Measurements from ENCODE around the gene RASSF3. TPM values are rescaled to one million over a fixed set of nuclear protein-coding genes. Genes with fewer than 3 reads are reported as not detected.

The RASSF3 gene
- total RNA-seq, result 9.0 and 11.4 TPM in 2 replicates

GRCh38 chr12:64610079-64610659, at the start of gene RASSF3:
Gene RASSF3 (plus strand): TSS chr12:64610495. CDS start chr12:64610633, 138 bp downstream.

Other genes with a start within 250 kb of the RASSF3 start
- 1.3 and 2.3 TPM in 2 replicates for gene C12orf56, start 219.7 kb upstream of the RASSF3 start, total RNA-seq
- 40.9 and 55.7 TPM in 2 replicates for gene XPOT, start 206.1 kb upstream of the RASSF3 start, total RNA-seq
- 8.2 and 11.2 TPM in 2 replicates for gene TBK1, start 158.4 kb upstream of the RASSF3 start, total RNA-seq
- gene GNS, start 148.9 kb downstream of the RASSF3 start, total RNA-seq, result 60.6 and 143 TPM in 2 replicates
- gene TBC1D30, start 214.2 kb downstream of the RASSF3 start, total RNA-seq, result 0.65 and 0.89 TPM in 2 replicates